B cell (primary cell): ENCODE results near the gene PRKCA.

Source experiments
- EZH2 ChIP-seq: IDR thresholded peaks from 2 replicates; pipeline ENCODE4 v1.6.1; 2012; ENCODE audit warnings: borderline replicate concordance, low read depth, mild to moderate bottlenecking, moderate library complexity, low read length; ENCODE audit not compliant: insufficient read depth, poor library complexity, severe bottlenecking
- TF ChIP-seq, protein P1 (sequence below): fragments of 200-600 bp; IDR thresholded peaks from one replicate; pipeline ENCODE4 v1.8.0; 2022; ENCODE audit warnings: antibody characterized with exemption, mild to moderate bottlenecking

- TF ChIP-seq, protein P1, sequence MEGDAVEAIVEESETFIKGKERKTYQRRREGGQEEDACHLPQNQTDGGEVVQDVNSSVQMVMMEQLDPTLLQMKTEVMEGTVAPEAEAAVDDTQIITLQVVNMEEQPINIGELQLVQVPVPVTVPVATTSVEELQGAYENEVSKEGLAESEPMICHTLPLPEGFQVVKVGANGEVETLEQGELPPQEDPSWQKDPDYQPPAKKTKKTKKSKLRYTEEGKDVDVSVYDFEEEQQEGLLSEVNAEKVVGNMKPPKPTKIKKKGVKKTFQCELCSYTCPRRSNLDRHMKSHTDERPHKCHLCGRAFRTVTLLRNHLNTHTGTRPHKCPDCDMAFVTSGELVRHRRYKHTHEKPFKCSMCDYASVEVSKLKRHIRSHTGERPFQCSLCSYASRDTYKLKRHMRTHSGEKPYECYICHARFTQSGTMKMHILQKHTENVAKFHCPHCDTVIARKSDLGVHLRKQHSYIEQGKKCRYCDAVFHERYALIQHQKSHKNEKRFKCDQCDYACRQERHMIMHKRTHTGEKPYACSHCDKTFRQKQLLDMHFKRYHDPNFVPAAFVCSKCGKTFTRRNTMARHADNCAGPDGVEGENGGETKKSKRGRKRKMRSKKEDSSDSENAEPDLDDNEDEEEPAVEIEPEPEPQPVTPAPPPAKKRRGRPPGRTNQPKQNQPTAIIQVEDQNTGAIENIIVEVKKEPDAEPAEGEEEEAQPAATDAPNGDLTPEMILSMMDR: no peak
- no peak for TF ChIP-seq EZH2
Observed at GRCh38 chr17:66557886-66558285, 255.5 kb downstream of the PRKCA start.
